Left ventricle myocardium inferior (tissue), 1 donor: Measurements from ENCODE around the gene GET3. TPM values are rescaled to one million over a fixed set of nuclear protein-coding genes. Genes with fewer than 3 reads are reported as not detected.

Experiments used
- DNase-seq: peaks from one replicate; pipeline ENCODE4 v3.0.0-alpha.2; 2020
- H3K27ac ChIP-seq: fragments of 200-600 bp; replicated peaks from 2 replicates; pipeline ENCODE4 v1.8.0; 2021
- H3K27me3 ChIP-seq: fragments of 200-600 bp; 2 replicates; pipeline ENCODE4 v1.8.0; 2021; ENCODE audit warnings: low read depth
- H3K36me3 ChIP-seq: fragments of 200-600 bp; 2 replicates; pipeline ENCODE4 v1.8.0; 2021
- H3K4me1 ChIP-seq: fragments of 200-600 bp; 2 replicates; pipeline ENCODE4 v1.8.0; 2021
- H3K4me3 ChIP-seq: fragments of 200-600 bp; 2 replicates; pipeline ENCODE4 v1.8.0; 2021; ENCODE audit warnings: mild to moderate bottlenecking, moderate library complexity
- H3K9me3 ChIP-seq: fragments of 200-600 bp; replicated peaks from 2 replicates; pipeline ENCODE4 v1.8.0; 2021
- CTCF ChIP-seq: fragments of 200-600 bp; IDR thresholded peaks from 2 replicates; pipeline ENCODE4 v1.8.0; 2021; ENCODE audit warnings: antibody characterized with exemption, mild to moderate bottlenecking, borderline replicate concordance
- intact Hi-C: fragments of 100-400 bp; cut with micrococcal nuclease; formaldehyde crosslinking; loops from one replicate; pipeline ENCODE4 v1.11.0; 2022
- total RNA-seq: library from RNA; stranded (reverse); fragmentation: NEBNext Ultra II Directional; extraction: Animal tissue kit (Norgen Biotek cat#: 25700); gene quantifications from one replicate; pipeline ENCODE4 v1.2.1, GENCODE V29; 2021
- donor health status: DM: no; HTN: yes; CAD: no; lungs with severe emphysema.

GET3 gene
- total RNA-seq, 1 donor from 2014 or later = 65.1 TPM

GRCh38 chr19:12750851-12751250 lies 13.6 kb downstream of the GET3 start:
- Histone ChIP-seq H3K9me3 (peaks cover 8% of the 10 kb centered on the region), H3K27me3 (peaks cover 73% of the 10 kb centered on the region), H3K27ac (no peak overlapping the region), H3K4me3 (no peak overlapping the region), H3K36me3 (peaks cover 26% of the 10 kb centered on the region), H3K4me1 (no peaks in the 10 kb centered on the region)
- intact Hi-C loops = no loop called here
- DNase-seq = no peak
- no peak for TF ChIP-seq CTCF

- H3K9me3 ChIP-seq = peaks cover 8% of the 10 kb centered on the region
- H3K27me3 ChIP-seq = peaks cover 75% of the 10 kb centered on the region
- peaks cover 18% of the 10 kb centered on the region for H3K36me3 ChIP-seq
- intact Hi-C loops = no loop called here
- no peak within 1 kb of the TSS for H3K4me3 ChIP-seq
- DNase-seq = no peak
- H3K27ac ChIP-seq = no peak within 1 kb of the TSS
- no peaks in the 10 kb centered on the region for H3K4me1 ChIP-seq
- no peak for TF ChIP-seq CTCF
Observed at GRCh38 chr19:12751635-12752034, 14.3 kb downstream of the GET3 start, which contains the start of gene BEST2. Gene BEST2 (plus strand): TSS chr19:12751791. CDS start chr19:12752593, 802 bp downstream.

GRCh38 chr19:12752056-12752781 lies 14.9 kb downstream of the GET3 start:
- no peak for DNase-seq
- intact Hi-C loops = no loop called here
- peaks cover 8% of the 10 kb centered on the region for H3K9me3 ChIP-seq
- no peak overlapping the region for H3K4me3 ChIP-seq
- H3K27ac ChIP-seq = no peak overlapping the region
- no peak for TF ChIP-seq CTCF
- H3K27me3 ChIP-seq = peaks cover 75% of the 10 kb centered on the region
- peaks cover 12% of the 10 kb centered on the region for H3K36me3 ChIP-seq
- peaks cover 2% of the 10 kb centered on the region for H3K4me1 ChIP-seq

GRCh38 chr19:12754465-12755196 lies 17.3 kb downstream of the GET3 start:
- intact Hi-C loops = no loop called here
- H3K4me3 ChIP-seq = no peak overlapping the region

More at GRCh38 chr19:12754465-12755196, 17.3 kb downstream of the GET3 start:
- Histone ChIP-seq H3K4me1 (peaks cover 11% of the 10 kb centered on the region), H3K9me3 (no peaks in the 10 kb centered on the region), H3K27ac (no peak overlapping the region), H3K36me3 (no peaks in the 10 kb centered on the region), H3K27me3 (peaks cover 61% of the 10 kb centered on the region)
- no peak for DNase-seq
- TF ChIP-seq CTCF = no peak
